Peyer's patch (tissue), 4 donors: ENCODE measurements around the gene TMEM217.

Source experiments
- POLR2A ChIP-seq, 2 donors: fragments of 450-650 bp; IDR thresholded peaks; one replicate each; pipeline ENCODE4 v1.5.1; 2017; ENCODE audit warnings: antibody characterized with exemption in 2 of 2, mild to moderate bottlenecking in 2 of 2, moderate library complexity in 2 of 2
- TF ChIP-seq, protein P1 (sequence below), 6 experiments: fragments of 450-650 bp in 4 of 6; fragments of 200-600 bp in 2 of 6; sonication (generic) in 1 of 6; IDR thresholded peaks; one replicate each; pipeline ENCODE4 v1.5.1; 2017 to 2019; ENCODE audit warnings: antibody characterized with exemption in 6 of 6, mild to moderate bottlenecking in 3 of 6, moderate library complexity in 1 of 6

DNA sequence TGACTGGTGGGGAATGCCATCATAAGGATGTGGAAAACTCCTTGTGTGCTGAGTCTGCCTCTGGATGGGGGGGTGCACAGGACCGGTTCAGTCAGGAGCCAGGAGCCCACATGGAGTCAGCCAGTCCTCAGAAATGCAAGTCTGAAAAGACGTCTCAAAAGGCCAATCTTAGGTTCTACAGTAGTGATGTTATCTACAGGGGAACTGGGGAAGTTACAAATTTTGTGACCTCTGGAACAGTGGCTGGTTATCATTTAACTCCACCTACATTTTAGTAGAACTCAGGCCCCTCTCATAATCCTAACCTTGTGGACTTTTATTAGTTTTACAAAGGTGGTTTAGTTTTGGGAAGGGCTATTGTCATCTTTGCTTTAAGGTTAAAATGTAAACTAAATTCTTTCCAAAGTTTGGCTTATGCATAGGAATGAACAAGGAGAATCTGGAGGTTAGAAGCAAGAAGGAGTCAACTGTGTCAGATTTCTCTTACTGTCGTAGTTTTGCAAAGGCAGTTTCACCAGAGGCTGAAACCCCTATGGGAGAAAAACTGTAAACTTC is 14.1 kb downstream of the TMEM217 start:
- TF ChIP-seq, protein P1, sequence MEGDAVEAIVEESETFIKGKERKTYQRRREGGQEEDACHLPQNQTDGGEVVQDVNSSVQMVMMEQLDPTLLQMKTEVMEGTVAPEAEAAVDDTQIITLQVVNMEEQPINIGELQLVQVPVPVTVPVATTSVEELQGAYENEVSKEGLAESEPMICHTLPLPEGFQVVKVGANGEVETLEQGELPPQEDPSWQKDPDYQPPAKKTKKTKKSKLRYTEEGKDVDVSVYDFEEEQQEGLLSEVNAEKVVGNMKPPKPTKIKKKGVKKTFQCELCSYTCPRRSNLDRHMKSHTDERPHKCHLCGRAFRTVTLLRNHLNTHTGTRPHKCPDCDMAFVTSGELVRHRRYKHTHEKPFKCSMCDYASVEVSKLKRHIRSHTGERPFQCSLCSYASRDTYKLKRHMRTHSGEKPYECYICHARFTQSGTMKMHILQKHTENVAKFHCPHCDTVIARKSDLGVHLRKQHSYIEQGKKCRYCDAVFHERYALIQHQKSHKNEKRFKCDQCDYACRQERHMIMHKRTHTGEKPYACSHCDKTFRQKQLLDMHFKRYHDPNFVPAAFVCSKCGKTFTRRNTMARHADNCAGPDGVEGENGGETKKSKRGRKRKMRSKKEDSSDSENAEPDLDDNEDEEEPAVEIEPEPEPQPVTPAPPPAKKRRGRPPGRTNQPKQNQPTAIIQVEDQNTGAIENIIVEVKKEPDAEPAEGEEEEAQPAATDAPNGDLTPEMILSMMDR (IDR thresholded peaks at IDR 0.05): no peak
- TF ChIP-seq POLR2A (IDR thresholded peaks at IDR 0.05): no peak
